ENCODE results near the gene THEMIS2.
A peak's percentile ranks its signal among the peaks of the same experiment; 100 is the strongest.
"Not testable (repeated sequence)": the region's sequence is repeated elsewhere in the genome, so short reads cannot be mapped to it uniquely, and the experiment has no call there.

THEMIS2 gene

GRCh38 chr1:27872059-27872801, at the start of gene THEMIS2:
Gene THEMIS2, plus strand, starts transcription at chr1:27872544. Its CDS starts 28 bp downstream, at chr1:27872572.
- peak; percentile 40 to 75 for DNase-seq (ENCODE audit: extremely low read depth in 1 of 2, low read depth in 1 of 2)

GRCh38 chr1:27823784-27824183, 48.6 kb upstream of the THEMIS2 start:
- no peak for DNase-seq (ENCODE audit: extremely low read depth in 1 of 2, low read depth in 1 of 2)

GRCh38 chr1:27824411-27824810, 47.9 kb upstream of the THEMIS2 start:
- DNase-seq (ENCODE audit: extremely low read depth in 1 of 2, low read depth in 1 of 2), result no peak

GRCh38 chr1:27829339-27829960, 42.9 kb upstream of the THEMIS2 start:
- DNase-seq (ENCODE audit: extremely low read depth in 1 of 2, low read depth in 1 of 2), result not testable (repeated sequence)

- DNase-seq (ENCODE audit: extremely low read depth in 1 of 2, low read depth in 1 of 2), result peak; percentile 61 to 81
These were observed 41.5 kb upstream of the THEMIS2 start, which contains the start of gene PPP1R8 for GRCh38 chr1:27830621-27831440. Gene PPP1R8, plus strand, starts transcription at chr1:27830782. Its CDS starts 54 bp downstream, at chr1:27830836.

- no peak for DNase-seq (ENCODE audit: extremely low read depth in 1 of 2, low read depth in 1 of 2)
These were observed 40.6 kb upstream of the THEMIS2 start for GRCh38 chr1:27831568-27832410.

GRCh38 chr1:27832762-27833161, 39.6 kb upstream of the THEMIS2 start:
- no peak for DNase-seq (ENCODE audit: extremely low read depth in 1 of 2, low read depth in 1 of 2)

- no peak for DNase-seq (ENCODE audit: extremely low read depth in 1 of 2, low read depth in 1 of 2)
These were observed 38.9 kb upstream of the THEMIS2 start for GRCh38 chr1:27833470-27833869.

- no peak for DNase-seq (ENCODE audit: extremely low read depth in 1 of 2, low read depth in 1 of 2)
These were observed 37.3 kb upstream of the THEMIS2 start for GRCh38 chr1:27835046-27835445.

GRCh38 chr1:27835501-27835900, 36.8 kb upstream of the THEMIS2 start:
- no peak for DNase-seq (ENCODE audit: extremely low read depth in 1 of 2, low read depth in 1 of 2)

GRCh38 chr1:27849951-27850350, 22.4 kb upstream of the THEMIS2 start:
- no peak for DNase-seq (ENCODE audit: extremely low read depth in 1 of 2, low read depth in 1 of 2)

- no peak for DNase-seq (ENCODE audit: extremely low read depth in 1 of 2, low read depth in 1 of 2)
These were observed 17.3 kb upstream of the THEMIS2 start for GRCh38 chr1:27855085-27855484.

GRCh38 chr1:27856561-27857343, 15.6 kb upstream of the THEMIS2 start:
- no peak for DNase-seq (ENCODE audit: extremely low read depth in 1 of 2, low read depth in 1 of 2)

- DNase-seq (ENCODE audit: extremely low read depth in 1 of 2, low read depth in 1 of 2), result not testable (repeated sequence)
These were observed 14.8 kb upstream of the THEMIS2 start for GRCh38 chr1:27857552-27857951.

GRCh38 chr1:27858072-27858948, 14.0 kb upstream of the THEMIS2 start:
- DNase-seq (ENCODE audit: extremely low read depth in 1 of 2, low read depth in 1 of 2), result peak; percentile 51 to 72

- no peak for DNase-seq (ENCODE audit: extremely low read depth in 1 of 2, low read depth in 1 of 2)
These were observed 13.3 kb upstream of the THEMIS2 start for GRCh38 chr1:27858949-27859576.

- DNase-seq (ENCODE audit: extremely low read depth in 1 of 2, low read depth in 1 of 2), result no peak
These were observed 10.9 kb upstream of the THEMIS2 start for GRCh38 chr1:27861436-27861835.

- DNase-seq (ENCODE audit: extremely low read depth in 1 of 2, low read depth in 1 of 2), result no peak
These were observed 10.3 kb upstream of the THEMIS2 start for GRCh38 chr1:27862004-27862403.

Data from activated CD8-positive, alpha-beta memory T cell treated with anti-CD3 and anti-CD28 coated beads for 1 hour (primary cell).